Measurements from ENCODE around the gene DPP6.
"Not testable (repeated sequence)": the region's sequence is repeated elsewhere in the genome, so short reads cannot be mapped to it uniquely, and the experiment has no call there.

DPP6 gene

GRCh38 chr7:154631162-154631561 is 579.0 kb downstream of the DPP6 start:
- no peak for DNase-seq

- no peak for DNase-seq
These were observed 581.4 kb downstream of the DPP6 start for GRCh38 chr7:154633641-154634040.

- DNase-seq = no peak
These were observed 586.1 kb downstream of the DPP6 start for GRCh38 chr7:154638286-154638685.

- no peak for DNase-seq
These were observed 588.2 kb downstream of the DPP6 start for GRCh38 chr7:154640266-154640865.

GRCh38 chr7:154640917-154641316 is 588.7 kb downstream of the DPP6 start:
- no peak for DNase-seq

GRCh38 chr7:154644366-154644765 is 592.2 kb downstream of the DPP6 start:
- DNase-seq = no peak

GRCh38 chr7:154646126-154647013 is 594.2 kb downstream of the DPP6 start:
- DNase-seq = no peak

- no peak for DNase-seq
These were observed 595.4 kb downstream of the DPP6 start for GRCh38 chr7:154647625-154648024.

GRCh38 chr7:154649015-154649414 is 596.8 kb downstream of the DPP6 start:
- DNase-seq = no peak

GRCh38 chr7:154649434-154649833 is 597.2 kb downstream of the DPP6 start:
- DNase-seq = no peak

GRCh38 chr7:154650275-154650674 is 598.1 kb downstream of the DPP6 start:
- no peak for DNase-seq

GRCh38 chr7:154651501-154651900 is 599.3 kb downstream of the DPP6 start:
- no peak for DNase-seq

- DNase-seq = no peak
These were observed 600.4 kb downstream of the DPP6 start for GRCh38 chr7:154652564-154652963.

- DNase-seq = no peak
These were observed 601.1 kb downstream of the DPP6 start for GRCh38 chr7:154653281-154653680.

GRCh38 chr7:154656618-154657017 is 604.4 kb downstream of the DPP6 start:
- DNase-seq = no peak

GRCh38 chr7:154666768-154667167 is 614.6 kb downstream of the DPP6 start:
- DNase-seq = no peak

- no peak for DNase-seq
These were observed 620.6 kb downstream of the DPP6 start for GRCh38 chr7:154672659-154673415.

- DNase-seq = no peak
These were observed 622.0 kb downstream of the DPP6 start for GRCh38 chr7:154674191-154674590.

GRCh38 chr7:154675560-154675959 is 623.4 kb downstream of the DPP6 start:
- no peak for DNase-seq

GRCh38 chr7:154676033-154676421 is 623.8 kb downstream of the DPP6 start:
- DNase-seq = not testable (repeated sequence)

- DNase-seq = no peak
These were observed 624.4 kb downstream of the DPP6 start for GRCh38 chr7:154676422-154677073.

- DNase-seq = no peak
These were observed 625.3 kb downstream of the DPP6 start for GRCh38 chr7:154677454-154677853.

GRCh38 chr7:154678001-154678550 is 625.9 kb downstream of the DPP6 start:
- not testable (repeated sequence) for DNase-seq

Data from suppressor macrophage treated with lipopolysaccharide for 4 hours (primary cell).